Spleen (tissue), 7 donors: ENCODE data around the gene PANX2.

ENCODE experiments used
- POLR2A ChIP-seq, 3 donors: fragments of 450-650 bp; IDR thresholded peaks; one replicate each; pipeline ENCODE4 v1.5.1; 2017; ENCODE audit warnings: antibody characterized with exemption in 3 of 3, mild to moderate bottlenecking in 1 of 3
- TF ChIP-seq, protein P1 (sequence below), 11 experiments: fragments of 200-600 bp in 7 of 11; fragments of 450-650 bp in 4 of 11; sonication (generic) in 4 of 11; IDR thresholded peaks in 8 of 11; conservative IDR thresholded peaks in 3 of 11; 1 replicate in 7 of 11; 2 replicates in 4 of 11; pipeline versions ENCODE4 v1.4.0 to v1.8.0; 2016 to 2021; ENCODE audit warnings: antibody characterized with exemption in 11 of 11, inconsistent platforms in 4 of 11, mild to moderate bottlenecking in 1 of 11
- donor health status: DM: no; HTN: no; CAD: no; lungs with moderate emphysema.
- donor health status: DM: no; HTN: no; CAD: no.
- donor health status: DM: no; HTN: no; CAD: no.

DNA sequence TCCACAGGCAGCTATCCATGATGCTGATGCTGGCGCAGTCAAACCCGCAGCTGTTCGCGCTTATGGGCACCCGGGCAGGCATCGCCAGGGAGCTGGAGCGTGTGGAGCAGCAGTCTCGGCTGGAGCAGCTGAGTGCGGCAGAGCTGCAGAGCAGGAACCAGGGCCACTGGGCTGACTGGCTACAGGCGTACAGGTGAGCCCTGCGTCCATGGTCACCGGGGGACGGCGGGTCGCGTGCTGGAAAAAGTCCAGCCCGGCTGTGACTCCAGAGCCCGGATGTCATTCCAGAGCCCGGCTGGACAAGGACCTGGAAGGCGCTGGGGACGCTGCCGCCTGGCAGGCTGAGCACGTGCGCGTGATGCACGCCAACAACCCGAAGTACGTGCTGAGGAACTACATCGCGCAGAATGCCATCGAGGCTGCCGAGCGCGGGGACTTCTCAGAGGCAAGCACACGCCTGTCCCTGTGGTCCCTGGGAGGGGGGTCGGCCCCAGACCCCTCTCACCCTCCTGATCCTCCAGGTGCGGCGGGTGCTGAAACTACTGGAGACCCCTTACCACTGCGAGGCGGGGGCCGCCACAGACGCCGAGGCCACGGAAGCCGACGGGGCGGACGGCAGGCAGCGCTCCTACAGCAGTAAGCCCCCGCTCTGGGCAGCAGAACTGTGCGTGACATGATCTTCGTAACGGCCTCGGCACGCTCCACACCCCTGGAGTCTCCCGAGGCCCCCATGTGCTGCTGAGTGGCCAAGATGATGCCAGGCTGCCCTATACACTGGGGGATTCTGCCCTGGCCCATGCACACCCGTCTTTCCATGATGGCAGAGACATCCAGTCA is 46.4 kb downstream of the PANX2 start:
- TF ChIP-seq, protein P1, sequence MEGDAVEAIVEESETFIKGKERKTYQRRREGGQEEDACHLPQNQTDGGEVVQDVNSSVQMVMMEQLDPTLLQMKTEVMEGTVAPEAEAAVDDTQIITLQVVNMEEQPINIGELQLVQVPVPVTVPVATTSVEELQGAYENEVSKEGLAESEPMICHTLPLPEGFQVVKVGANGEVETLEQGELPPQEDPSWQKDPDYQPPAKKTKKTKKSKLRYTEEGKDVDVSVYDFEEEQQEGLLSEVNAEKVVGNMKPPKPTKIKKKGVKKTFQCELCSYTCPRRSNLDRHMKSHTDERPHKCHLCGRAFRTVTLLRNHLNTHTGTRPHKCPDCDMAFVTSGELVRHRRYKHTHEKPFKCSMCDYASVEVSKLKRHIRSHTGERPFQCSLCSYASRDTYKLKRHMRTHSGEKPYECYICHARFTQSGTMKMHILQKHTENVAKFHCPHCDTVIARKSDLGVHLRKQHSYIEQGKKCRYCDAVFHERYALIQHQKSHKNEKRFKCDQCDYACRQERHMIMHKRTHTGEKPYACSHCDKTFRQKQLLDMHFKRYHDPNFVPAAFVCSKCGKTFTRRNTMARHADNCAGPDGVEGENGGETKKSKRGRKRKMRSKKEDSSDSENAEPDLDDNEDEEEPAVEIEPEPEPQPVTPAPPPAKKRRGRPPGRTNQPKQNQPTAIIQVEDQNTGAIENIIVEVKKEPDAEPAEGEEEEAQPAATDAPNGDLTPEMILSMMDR (IDR thresholded peaks at IDR 0.05 in 8 of 11, conservative IDR thresholded peaks at IDR 0.05 in 3 of 11) = no peak
- TF ChIP-seq POLR2A (IDR thresholded peaks at IDR 0.05) = no peak
